DMS53 treated with DMSO at 0.1 percent for 48 hours (cell line): ENCODE data around the gene TTK.
"Not testable (repeated sequence)": the region's sequence is repeated elsewhere in the genome, so short reads cannot be mapped to it uniquely, and the experiment has no call there.

Source experiments
- DNase-seq: peaks from one replicate; lab custom pipeline; 2025; ENCODE audit not compliant: unreplicated experiment; lab: John Stamatoyannopoulos, UW

The TTK gene

DNA sequence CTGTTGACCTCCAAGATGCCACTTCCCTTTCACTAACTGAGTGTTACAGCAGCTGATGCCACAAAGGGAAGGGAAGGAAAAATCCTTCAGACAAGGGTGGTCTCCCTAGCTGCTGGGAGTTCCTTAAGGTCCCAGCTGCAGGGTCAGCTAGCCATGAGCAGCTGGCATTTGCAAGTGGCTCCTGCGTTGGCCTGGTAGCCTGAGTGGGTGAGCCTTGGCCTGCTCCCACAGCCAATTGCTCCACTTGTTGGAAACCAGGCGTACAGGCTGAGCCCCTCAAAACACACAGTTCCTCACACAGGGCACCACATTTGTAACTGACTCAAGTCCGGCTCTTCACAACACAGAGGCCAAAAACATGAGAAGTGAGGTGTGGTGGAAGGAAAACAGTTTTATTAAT lies 16.7 kb downstream of the TTK start:
- no peak for DNase-seq

DNA sequence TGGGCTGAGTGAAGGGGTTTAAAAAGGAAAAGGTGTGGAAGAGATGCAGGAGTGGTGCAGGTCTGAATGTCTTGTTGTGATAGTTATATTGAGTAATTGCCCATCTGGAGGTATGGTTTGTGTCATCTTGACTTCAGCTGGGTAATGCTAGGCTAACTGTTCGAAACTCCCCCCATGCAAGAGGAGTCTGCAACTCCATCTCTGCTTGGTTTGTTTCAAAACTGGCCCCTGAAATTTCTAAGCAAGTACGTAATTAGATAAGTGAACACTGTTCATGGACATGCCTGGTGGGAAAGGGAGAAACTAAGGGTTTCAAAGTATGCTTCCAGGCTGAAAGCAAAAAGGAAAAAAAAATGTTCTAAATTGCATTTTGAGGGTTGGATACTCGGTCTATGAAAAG lies 17.1 kb downstream of the TTK start:
- DNase-seq: no peak

DNA sequence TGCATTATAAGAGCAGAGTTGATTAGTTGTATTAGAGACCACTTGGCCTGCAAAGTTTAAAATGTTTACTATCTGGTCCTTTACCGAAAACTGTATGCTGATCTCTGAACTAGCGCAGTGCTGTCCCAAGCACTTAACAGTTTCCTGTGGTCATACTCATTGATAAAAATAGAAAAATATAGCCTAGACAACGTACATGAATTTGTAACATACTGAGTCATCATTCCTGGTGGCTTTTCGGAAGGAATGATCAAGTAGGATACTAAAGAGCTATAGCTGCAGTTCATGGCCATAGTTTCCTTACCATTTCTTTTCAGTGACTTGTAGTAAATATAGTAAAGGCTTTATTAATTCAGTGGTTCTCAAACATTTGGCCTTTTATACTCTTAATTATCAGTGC lies 18.4 kb downstream of the TTK start:
- no peak for DNase-seq

DNA sequence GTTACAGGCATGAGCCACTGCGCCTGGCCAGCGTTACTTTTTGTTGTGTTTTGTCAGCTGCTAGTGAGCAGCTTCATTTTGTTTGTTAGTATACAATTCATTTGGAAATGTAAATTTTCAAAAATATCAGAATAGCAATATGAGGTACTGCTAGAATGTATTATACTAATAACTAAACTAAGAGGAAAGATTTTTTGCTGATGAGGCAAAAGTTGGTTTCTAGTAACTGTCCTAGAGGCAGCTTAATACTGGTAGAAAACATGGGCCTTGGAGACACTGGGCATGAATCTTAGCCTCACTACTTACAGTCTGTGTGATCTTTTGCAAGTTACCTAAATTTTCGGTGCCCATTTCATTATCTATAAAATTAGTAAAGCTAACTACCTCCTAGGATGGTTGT lies 24.1 kb downstream of the TTK start:
- DNase-seq: no peak

DNA sequence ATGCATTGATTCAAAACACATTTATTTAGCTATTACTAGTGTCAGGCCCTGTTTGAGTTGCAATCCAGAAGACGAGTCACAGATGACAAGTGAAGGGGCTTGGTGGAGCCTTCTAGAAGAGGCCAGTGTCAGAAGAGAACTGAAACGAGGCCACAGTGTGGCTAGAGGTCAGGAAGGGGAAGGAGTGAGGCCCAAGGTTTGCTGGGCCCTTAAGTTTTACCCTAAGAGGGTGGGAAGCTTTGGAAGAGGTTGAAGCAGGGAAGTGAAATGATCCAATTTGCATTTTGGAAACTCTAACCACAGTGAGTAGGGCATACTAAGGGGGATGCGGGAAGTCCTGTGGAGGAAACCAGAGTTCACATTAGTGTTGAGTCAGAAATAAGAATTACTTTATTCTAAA lies 25.0 kb downstream of the TTK start:
- DNase-seq: no peak

DNA sequence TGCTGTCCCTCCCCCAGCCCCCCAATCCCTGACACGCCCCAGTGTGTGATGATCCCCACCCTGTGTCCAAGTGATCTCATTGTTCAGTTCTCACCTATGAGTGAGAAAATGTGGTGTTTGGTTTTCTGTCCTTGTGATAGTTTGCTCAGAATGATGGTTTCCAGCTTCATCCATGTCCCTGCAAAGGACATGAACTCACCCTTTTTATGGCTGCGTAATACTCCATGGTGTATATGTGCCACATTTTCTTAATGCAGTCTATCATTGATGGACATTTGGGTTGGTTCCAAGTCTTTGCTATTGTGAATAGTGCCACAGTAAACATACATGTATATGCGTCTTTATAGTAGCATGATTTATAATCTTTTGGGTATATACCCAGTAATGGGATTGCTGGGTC lies 43.8 kb downstream of the TTK start:
- DNase-seq: not testable (repeated sequence)

DNA sequence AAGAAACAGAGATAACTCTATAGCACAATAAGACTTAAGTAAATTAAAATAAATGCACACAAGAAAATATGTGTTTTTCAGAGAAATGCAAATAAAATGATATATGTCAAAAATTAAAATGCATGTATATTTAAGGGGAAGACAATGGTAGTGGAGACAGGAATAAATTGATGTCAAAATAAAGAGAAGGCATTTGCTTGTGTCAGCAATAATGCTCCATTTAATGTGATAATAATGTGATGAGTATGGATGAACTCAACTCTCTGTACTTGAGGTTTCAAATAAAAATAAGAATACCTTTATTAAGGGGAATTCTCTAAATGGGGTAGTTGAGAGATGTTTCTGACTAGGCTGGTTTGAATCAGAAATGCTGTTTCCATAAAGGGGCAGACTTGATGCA lies 56.3 kb downstream of the TTK start:
- no peak for DNase-seq

DNA sequence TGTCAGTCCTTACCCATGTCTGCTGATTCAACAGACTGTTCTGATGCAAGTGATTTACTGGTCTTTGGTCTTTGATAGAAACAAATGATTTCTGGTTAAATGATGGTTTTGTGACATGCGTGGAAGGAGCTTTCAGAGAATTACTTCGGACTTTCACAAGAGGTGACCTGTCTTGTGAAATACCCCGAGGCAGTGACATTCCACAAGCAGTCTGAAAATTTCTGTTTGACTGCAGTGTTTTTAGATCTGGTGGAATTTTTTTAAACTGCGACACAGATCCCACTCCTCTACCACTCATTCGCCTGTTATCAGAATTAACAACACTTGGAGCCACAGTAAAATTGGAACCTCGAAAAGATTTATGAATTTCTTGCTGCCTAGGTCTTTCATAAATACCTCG lies 63.7 kb downstream of the TTK start:
- not testable (repeated sequence) for DNase-seq

DNA sequence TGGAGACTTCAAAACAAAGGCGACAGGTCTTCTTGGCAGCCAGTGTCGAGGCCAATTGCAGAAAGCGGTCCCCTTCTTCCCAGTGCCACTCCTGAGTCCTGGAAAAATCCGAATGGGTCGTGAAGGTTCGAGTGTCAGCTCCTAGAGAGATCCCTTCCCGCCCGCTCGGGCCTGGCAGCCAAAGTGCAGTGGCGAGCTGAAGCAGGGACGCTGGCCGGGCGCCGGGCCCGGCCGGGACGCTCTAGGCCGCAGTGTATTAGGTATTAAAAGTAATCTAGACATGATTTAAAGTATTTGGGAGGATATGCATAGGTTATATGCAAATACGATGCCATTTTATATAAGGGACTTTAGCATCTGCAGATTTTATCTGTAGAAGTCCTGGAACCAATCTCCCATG lies 66.0 kb downstream of the TTK start:
- DNase-seq: not testable (repeated sequence)

DNA sequence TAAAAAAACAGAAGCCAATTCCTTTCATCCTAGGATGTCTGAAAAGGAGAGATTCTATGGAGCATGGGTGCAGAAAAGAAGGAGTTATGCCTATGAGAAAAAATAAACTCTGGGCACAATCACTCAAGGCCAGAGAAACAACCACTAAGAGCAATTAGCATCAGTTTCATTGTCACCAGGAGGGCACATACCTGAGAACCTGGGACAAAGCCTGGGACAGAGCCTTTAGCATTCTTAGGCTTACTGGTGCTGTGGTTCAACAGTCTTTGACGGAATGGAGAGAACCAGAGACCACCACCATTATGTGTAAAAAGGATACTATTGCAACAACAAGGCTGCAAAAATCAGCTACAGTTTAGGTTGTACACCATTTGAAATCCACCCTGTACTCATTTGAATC lies 72.6 kb downstream of the TTK start:
- no peak for DNase-seq

DNA sequence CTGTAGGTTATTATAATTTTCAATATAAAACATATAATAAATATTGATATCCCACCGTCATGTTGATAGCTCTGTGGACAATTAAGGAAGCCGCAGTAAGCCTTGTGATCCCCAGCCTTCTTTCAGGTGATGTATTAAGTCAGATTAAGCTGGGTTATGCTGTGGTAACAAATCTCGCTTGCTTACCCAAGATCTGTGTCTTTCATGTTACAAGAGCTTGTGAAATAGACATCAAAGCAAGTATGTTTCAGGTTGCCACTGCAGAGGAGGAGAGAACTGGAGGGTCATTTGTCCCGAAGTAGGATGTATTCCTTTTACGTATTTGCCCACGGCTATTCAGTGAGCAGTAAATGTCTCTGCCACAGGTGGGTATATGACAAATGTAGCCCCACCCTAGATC lies 84.2 kb downstream of the TTK start:
- no peak for DNase-seq

DNA sequence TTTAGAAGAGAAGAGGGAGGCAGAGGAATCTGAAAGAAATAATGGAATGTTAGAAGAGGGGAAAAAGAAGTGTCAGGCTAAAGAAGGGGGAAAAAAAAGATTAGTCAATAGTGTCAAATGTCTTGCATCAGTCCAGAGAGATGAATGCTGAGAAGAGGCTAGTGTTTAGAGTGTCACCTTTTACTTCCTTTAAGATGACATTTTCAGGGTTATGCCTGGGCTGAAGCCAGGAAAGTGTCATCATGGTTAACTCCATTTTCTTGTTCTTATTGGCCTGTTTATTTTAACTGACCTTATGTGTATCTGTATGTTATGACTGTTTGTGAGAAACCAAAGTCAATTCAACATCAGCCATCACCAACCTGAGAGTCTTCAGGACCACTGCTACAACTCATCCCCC lies 87.1 kb downstream of the TTK start:
- DNase-seq: no peak
